Epidermal melanocyte (primary cell): ENCODE results near the gene GNG7.
"Not testable (repeated sequence)": the region's sequence is repeated elsewhere in the genome, so short reads cannot be mapped to it uniquely, and the experiment has no call there.

Experiments
- DNase-seq: peaks from one replicate; pipeline ENCODE4 v3.0.0; 2011; ENCODE audit warnings: low spot score; ENCODE audit not compliant: insufficient read length

The GNG7 gene

DNA sequence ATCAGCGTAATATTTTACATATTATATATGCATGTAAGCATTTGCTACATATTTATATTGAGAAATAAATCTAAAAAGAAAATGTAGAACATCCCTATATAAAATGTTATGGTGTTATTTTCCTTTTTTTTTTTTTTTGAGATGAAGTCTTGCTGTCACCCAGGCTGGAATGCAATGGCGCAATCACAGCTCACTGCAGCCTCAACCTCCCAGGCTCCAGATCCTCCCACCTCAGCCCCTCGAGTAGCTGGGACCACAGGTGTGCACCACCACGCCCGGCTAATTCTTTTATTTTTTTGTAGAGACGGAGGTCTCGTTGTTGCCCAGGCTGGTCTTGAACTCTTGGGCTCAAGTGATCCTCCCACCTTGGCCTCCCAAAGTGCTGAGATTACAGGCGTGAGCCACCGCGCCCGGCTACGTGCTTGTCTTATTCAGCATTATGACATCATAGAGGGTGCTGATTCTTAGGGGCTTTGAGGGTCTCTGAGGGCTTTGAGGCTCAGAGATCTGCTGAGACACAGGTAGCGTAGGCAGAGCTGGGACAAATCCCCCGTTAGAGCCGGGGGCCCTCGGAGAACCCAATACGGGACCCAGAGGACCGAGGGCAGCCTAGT, 124.7 kb downstream of the GNG7 start:
- DNase-seq, result no peak

GRCh38 chr19:2575734-2576481, 126.6 kb downstream of the GNG7 start:
- DNase-seq, result no peak

GRCh38 chr19:2574971-2575630, 127.4 kb downstream of the GNG7 start:
- no peak for DNase-seq

GRCh38 chr19:2574478-2574931, 128.0 kb downstream of the GNG7 start:
- DNase-seq, result no peak

DNA sequence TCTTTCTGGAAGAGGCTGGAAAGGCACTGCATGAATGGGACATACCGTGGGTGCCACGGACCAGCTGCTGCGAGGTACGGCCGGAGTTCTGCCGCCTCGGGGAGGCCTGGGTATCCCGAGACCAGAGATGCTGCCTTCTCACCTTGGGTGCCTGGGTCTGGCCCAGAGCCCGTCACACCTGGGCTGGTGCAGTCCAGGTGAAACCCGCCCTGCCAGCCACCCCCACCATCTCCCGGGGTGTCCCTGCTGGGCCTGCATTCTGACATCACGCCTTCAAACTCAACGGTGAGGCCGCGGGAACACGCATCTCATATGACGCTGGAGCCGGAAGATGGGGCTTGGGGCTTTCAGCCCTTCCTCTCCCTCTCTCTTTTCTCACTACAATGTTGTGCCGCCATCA, 128.6 kb downstream of the GNG7 start:
- no peak for DNase-seq

- DNase-seq, result not testable (repeated sequence)
Measured at GRCh38 chr19:2572152-2572551, 130.3 kb downstream of the GNG7 start.

GRCh38 chr19:2569596-2570465, 132.7 kb downstream of the GNG7 start:
- DNase-seq, result no peak

DNA sequence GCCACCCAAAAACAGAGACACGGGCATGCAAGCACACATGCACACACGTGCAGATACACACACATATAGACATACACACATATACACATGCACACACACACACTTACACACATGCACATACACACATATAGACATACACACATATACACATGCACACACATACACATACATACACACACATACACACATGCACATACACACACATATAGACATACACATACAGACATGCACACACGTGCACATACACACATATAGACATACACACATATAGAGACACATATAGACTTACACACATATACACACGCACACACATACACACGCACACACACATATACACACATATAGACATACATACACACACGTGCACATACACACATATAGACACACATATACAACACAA, 134.5 kb downstream of the GNG7 start:
- no peak for DNase-seq

DNA sequence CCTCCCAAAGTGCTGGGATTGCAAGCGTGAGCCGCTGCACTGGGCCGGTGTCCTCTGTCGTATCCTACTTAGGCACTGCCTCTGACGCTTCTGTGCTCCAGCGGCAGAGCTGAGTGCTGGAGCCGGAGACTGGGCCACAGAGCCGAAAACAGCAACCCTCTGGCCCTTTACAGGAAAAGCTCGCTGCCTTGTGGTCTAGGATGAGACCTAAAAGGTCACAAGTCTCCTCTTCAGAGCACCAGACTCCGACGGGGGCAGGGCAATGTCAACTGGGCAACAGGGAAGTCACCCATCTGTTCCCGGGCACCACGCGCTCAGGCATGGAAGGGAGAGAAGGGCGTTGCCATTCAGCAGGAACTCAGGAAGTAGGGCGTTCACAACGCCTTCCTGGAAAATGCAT, 134.9 kb downstream of the GNG7 start:
- DNase-seq, result no peak

- not testable (repeated sequence) for DNase-seq
Measured at GRCh38 chr19:2563546-2563945, 138.9 kb downstream of the GNG7 start.

DNA sequence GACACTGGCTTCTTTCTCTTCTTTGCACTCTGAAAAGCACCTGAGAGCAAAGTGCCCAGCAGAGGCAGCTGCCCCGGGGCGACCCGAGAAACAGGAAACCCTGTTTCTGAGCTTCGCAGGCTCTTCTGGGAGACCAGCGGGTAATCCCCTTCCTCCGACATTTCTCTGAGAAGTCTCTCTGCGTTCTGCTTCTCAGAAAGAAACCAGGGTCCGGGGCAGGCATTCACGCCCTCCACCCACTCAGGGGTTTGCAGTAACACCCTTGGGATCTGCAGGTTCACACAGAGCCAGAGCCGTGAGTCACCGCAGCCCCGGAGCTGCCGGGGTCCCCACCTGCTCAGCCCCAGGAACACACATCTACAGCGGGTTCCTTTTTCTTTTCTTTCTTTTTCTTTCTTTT, 140.6 kb downstream of the GNG7 start:
- no peak for DNase-seq

- no peak for DNase-seq
Measured at GRCh38 chr19:2561221-2561620, 141.3 kb downstream of the GNG7 start.

DNA sequence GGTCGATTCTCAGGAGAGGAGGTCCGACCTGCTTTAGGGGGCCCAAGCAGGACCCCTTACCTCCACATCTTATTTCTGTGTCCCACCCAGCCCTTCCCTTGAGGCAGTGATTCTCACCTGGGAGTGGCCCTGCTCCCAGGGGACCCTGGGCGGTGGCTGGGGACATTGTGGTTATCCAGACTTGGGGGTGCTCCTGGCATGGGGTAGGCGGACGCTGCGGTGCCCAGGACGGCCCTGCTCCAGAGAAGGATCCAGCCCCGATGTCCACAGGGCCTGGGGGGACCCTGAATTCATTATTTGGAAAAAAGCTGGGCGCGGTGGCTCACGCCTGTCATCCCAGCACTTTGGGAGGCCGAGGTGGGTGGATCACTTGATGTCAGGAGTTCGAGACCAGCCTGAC, 142.1 kb downstream of the GNG7 start:
- no peak for DNase-seq

DNA sequence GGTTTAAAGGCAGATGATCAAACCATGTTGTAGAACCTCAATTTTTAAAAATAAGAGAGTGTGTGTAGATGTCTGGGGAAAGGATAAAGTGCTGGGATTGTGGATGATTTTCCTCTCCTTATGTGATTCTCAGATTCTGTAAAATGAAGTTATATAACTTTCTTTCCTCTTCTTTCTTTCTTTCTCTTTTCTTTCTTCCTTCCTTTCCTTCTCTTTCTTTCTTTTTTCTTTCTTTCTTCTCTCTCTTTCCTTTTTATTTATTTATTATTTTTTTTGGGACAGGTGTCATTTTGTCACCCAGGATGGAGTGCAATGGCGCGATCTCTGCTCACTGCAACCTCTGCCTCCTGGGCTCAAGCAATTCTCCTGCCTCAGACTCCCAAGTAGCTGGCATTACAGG, 144.0 kb downstream of the GNG7 start:
- no peak for DNase-seq

DNA sequence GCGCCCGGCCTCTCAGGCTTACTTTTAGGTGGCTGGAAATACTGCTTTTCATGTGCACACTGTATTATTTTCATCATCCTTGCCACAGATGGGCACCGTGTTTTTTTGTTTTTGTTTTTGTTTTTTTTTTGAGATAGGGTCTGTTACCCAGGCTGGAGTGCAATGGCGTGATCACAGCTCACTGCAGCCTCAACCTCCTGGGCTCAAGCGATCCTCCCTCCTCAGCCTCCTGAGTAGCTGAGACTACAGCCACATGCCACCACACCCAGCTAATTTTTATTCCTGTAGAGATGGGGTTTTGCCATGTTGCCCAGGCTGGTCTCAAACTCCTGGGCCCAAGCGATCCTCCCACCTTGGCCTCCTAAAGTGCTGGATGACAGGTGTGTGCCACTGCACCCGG, 144.4 kb downstream of the GNG7 start:
- not testable (repeated sequence) for DNase-seq

DNA sequence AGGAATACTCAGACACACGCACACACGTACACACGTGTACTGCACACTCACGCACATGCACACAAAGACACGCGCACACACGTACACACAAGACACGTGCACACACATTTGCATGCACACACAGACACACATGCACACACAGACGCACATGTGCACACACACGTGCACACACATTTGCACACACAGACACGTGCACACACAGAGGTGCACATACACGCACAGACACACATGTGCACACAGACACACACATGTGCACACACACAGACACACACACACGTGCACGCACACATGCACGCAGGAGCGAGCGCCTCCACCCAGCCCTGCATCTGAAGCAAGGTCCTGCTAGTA, 145.4 kb downstream of the GNG7 start:
- DNase-seq, result no peak

GRCh38 chr19:2556221-2557092, 146.0 kb downstream of the GNG7 start:
- no peak for DNase-seq

DNA sequence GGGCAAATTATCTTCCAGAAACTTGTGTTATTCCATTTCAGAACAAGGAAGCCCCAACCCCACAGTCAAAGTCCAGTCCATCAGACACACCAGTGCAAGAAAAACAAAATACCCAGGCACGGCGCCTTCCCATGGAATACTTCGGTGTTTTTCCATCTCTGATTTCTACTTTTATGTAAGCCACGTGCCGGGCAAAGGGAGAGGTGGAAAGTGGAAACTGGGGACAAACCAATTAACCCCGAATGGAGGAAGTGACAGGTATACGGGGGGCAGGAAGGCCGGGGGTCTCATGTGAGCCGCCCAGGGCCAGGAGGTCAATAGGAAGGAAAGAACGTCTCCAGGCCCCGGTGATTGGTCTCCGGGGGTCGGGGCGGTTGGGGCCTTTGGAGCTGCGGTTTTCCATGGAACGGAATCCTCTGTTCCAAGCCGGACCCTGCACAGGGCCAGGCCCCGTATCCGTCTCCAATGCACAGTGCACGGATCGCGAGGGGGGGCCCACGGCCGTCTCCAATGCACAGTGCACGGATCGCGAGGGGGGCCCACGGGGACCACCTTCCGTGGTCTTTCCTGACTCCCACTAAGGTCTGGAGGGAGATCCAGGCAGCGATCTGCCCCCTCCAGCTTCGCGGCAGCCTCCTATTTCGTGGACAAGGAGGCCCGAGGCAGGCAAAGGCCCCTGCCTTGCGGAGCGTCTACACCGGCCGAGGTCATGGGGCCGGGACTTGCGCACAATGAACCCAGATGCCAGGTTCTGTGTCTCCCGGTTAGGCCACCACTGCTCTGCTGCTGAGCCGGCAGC, 146.9 kb downstream of the GNG7 start:
- DNase-seq, result no peak

DNA sequence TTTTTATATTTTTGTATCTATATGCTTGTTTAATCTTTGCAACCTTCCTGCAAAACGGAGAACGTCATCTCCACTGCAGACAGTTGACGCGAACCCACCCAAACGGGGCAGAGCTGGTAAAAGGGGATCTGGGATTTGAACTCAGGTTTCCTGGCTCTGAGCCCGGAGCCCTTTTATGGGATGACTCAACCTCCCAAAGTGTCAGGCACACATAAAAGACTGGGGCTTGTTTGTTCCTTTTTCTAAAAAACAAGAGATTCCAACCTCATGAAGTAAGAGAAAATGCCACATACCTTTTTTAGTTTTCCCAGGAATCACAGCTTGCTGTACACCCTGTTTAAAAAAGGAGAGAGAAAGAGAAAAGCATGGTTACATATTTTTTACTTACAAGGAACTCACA, 147.6 kb downstream of the GNG7 start:
- DNase-seq, result no peak

- no peak for DNase-seq
Measured at GRCh38 chr19:2553510-2553909, 149.0 kb downstream of the GNG7 start.
